Ureter (tissue), 1 donor: ENCODE data around the gene CENPW. TPM values are rescaled to one million over a fixed set of nuclear protein-coding genes. Genes with fewer than 3 reads are reported as not detected.

Experiments used
- DNase-seq: peaks from one replicate; pipeline ENCODE4 v3.0.0-alpha.2; 2020; ENCODE audit warnings: low spot score
- total RNA-seq: library from RNA; stranded (reverse); gene quantifications from one replicate; pipeline ENCODE4 v1.2.4, GENCODE V29; 2023
- donor health status: DM: yes; HTN: yes; CAD: no.

CENPW gene
- total RNA-seq, 1 donor from 2014 or later = 3.8 TPM

GRCh38 chr6:126373344-126373743 is 33.4 kb downstream of the CENPW start:
- no peak for DNase-seq

GRCh38 chr6:126374372-126374771 is 34.5 kb downstream of the CENPW start:
- no peak for DNase-seq

DNA sequence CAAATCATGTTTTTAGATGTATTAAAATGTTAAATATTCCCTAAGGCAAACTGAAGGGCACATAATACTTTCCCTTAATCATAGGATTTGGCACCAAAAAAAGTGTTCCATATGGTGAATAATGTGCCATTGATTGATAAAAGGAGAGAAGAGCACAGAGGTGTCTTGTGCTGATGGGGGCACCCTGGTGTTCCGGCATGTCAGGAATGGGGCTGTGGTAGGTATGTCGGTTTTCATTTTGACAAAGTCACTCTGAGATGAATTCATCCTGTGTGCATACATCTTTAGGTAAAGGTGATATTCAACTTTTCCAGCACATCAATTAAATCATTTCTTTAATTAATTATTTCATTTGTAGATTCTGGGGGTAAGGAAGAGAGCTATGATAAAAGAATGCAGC is 36.8 kb downstream of the CENPW start:
- DNase-seq = no peak

DNA sequence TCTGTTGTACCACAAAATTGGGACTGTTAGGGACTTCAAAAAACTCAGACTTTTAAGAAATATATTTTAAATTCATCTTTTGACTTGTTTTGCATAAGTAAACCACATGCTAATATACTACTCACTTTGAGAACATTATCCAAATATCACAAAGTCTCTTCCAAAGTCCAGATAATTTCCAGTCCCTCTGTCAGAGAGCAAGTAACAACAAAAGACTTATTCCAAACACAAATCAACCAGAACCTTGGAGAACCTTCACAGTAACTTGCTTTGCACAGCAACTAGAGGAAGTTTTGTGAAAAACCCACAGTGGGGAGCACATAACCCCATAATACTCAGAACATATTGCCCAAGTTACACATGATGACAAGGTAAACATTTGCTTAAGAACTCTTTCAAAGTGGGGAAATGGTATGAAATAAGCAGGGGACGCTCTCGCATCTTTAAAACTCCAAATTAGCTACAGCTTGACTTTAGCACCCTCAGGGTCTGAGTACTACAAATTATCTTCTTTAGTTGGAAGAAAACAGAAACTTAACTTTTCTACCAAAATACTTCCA is 37.8 kb downstream of the CENPW start:
- DNase-seq = no peak

- DNase-seq = no peak
Observed at GRCh38 chr6:126380072-126380583, 40.2 kb downstream of the CENPW start.

DNA sequence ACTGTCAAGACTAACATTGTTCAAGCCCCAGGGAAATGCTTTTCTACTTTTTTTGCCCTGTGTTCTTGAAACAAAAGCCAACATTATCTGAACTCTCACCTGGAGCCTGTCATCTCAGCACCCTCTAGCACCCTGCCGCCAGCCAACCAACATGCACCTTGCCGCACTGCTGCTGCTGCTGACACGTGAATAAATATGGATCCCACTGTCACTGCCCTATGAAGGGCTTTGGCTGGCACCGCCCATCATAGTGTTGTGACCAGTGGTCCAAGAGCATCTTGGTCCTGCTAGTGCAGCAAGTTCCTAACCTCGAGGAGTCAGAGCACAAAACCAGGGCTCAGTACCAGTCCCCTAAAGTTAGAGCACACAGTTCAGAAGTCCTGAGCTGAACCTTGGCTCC is 41.6 kb downstream of the CENPW start:
- no peak for DNase-seq

DNA sequence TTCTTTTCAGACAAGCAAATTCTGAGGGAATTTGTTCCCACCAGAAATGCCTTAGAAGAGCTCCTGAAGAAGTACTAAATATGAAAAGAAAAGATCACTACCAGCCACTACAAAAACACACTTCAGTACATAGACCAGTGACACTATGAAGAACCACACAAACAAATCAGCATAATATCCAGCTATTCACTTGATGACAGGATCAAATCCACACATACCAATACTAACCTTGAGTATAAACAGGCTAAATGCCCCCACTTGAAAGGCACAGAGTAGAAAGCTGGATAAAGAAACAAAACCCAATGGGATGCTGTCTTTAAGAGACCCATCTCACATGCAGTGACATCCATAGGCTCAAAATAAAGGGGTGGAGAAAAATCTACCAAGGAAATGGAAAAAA is 43.3 kb downstream of the CENPW start:
- no peak for DNase-seq

DNA sequence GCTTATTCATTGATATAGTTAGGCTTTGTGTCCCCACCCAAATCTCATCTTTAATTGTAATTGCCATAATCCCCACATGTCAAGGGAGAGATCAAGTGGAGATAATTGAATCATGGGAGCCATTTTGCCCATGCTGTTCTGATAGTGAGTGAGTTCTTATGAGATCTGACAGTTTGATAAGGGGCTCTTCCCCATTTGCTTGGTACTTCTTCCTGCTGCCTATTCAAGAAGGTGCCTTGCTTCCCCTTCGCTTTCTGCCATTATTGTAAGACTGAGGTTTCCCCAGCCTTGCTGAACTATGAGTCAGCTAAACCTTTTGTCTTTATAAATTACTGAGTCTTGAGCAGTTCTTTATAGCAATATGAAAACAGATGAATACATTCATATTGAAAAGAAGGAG is 45.6 kb downstream of the CENPW start:
- DNase-seq = no peak

GRCh38 chr6:126388104-126388598 is 48.2 kb downstream of the CENPW start:
- DNase-seq = no peak

- DNase-seq = no peak
Observed at GRCh38 chr6:126396131-126396530, 56.2 kb downstream of the CENPW start.
